ENCODE results near the gene RSPO3. TPM values are rescaled to one million over a fixed set of nuclear protein-coding genes. Genes with fewer than 3 reads are reported as not detected.
A peak's percentile ranks its signal among the peaks of the same experiment; 100 is the strongest.

Gene RSPO3
- total and polyA plus RNA-seq, 9 donors, result 8.8 to 26.2 (median 19.1) TPM

- no peak overlapping the region for H3K27ac ChIP-seq (ENCODE audit: low read length)
- no peak overlapping the region for H3K4me3 ChIP-seq (ENCODE audit: low read length)
- 80% methylated on average over 1 of the region's 5 CpGs for WGBS (ENCODE audit: insufficient coverage)
- H3K27me3 ChIP-seq (ENCODE audit: control insufficient read depth, insufficient read depth, low read length), result no peaks in the 10 kb centered on the region
- H3K36me3 ChIP-seq (ENCODE audit: control insufficient read depth, insufficient read depth, low read length), result no peaks in the 10 kb centered on the region
- H3K4me1 ChIP-seq (ENCODE audit: control insufficient read depth, insufficient read depth, low read length), result no peaks in the 10 kb centered on the region
- DNase-seq, result peak; percentile 46
- no peaks in the 10 kb centered on the region for H3K9me3 ChIP-seq (replicated peaks; ENCODE audit: control insufficient read depth, low read depth, low read length)
Observed at GRCh38 chr6:127198549-127198948, 80.1 kb downstream of the RSPO3 start.

DNA sequence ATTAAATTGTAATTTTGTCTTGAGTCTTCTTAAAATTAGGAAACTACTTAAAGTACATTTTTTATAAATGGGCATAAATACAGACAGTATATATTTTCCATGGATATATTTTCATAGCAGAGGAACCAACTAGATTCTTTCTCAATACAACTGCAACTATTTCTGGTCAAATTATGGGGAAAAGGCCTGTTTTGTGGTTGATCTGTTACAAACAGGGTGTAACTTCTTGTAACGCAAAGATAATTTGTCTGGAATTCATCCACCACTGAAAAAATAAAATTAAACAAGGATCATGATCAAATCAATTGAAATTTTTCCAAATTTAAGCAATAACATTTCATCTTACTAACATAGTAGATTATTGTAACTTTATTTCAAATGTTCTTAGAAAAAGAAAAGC, 81.0 kb downstream of the RSPO3 start:
- DNase-seq, result no peak
- Histone ChIP-seq H3K36me3 (ENCODE audit: control insufficient read depth, insufficient read depth, low read length) (no peaks in the 10 kb centered on the region), H3K27ac (ENCODE audit: low read length) (no peak overlapping the region), H3K4me1 (ENCODE audit: control insufficient read depth, insufficient read depth, low read length) (no peaks in the 10 kb centered on the region), H3K27me3 (ENCODE audit: control insufficient read depth, insufficient read depth, low read length) (no peaks in the 10 kb centered on the region), H3K4me3 (ENCODE audit: low read length) (no peak overlapping the region), H3K9me3 (replicated peaks; ENCODE audit: control insufficient read depth, low read depth, low read length) (no peaks in the 10 kb centered on the region)
- WGBS (ENCODE audit: insufficient coverage), result no CpG with 5 or more reads among the region's 1 CpG

DNA sequence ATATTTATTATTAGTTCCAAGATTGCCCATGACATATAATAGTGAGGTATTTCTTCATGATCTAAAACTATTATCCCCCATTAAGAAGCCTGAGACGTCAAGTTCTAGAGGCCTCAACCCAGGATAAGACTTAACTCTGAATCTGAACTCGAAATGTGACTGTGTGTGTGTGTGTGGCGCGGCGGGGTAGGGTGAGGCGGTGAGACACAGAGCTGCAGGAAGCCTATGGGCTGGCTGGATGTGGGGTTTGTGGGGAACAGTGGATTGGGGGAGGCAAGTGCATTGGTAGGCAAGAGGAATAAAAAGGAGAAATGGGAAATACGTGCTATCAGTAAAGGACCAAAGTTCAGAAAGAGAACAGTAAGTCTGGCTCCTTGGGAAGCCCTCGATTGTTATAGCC, 81.6 kb downstream of the RSPO3 start:
- Histone ChIP-seq H3K4me1 (ENCODE audit: control insufficient read depth, insufficient read depth, low read length) (no peaks in the 10 kb centered on the region), H3K36me3 (ENCODE audit: control insufficient read depth, insufficient read depth, low read length) (no peaks in the 10 kb centered on the region), H3K27ac (ENCODE audit: low read length) (no peak overlapping the region), H3K9me3 (replicated peaks; ENCODE audit: control insufficient read depth, low read depth, low read length) (no peaks in the 10 kb centered on the region), H3K4me3 (ENCODE audit: low read length) (no peak overlapping the region), H3K27me3 (ENCODE audit: control insufficient read depth, insufficient read depth, low read length) (no peaks in the 10 kb centered on the region)
- DNase-seq, result no peak
- WGBS (ENCODE audit: insufficient coverage), result 93% methylated on average over 6 of the region's 8 CpGs

- H3K36me3 ChIP-seq (ENCODE audit: control insufficient read depth, insufficient read depth, low read length), result no peaks in the 10 kb centered on the region
- H3K4me1 ChIP-seq (ENCODE audit: control insufficient read depth, insufficient read depth, low read length), result no peaks in the 10 kb centered on the region
- no peak for DNase-seq
- WGBS (ENCODE audit: insufficient coverage), result no CpG with 5 or more reads among the region's 2 CpGs
- H3K27ac ChIP-seq (ENCODE audit: low read length), result no peak overlapping the region
- no peak overlapping the region for H3K4me3 ChIP-seq (ENCODE audit: low read length)
- no peaks in the 10 kb centered on the region for H3K9me3 ChIP-seq (replicated peaks; ENCODE audit: control insufficient read depth, low read depth, low read length)
- no peaks in the 10 kb centered on the region for H3K27me3 ChIP-seq (ENCODE audit: control insufficient read depth, insufficient read depth, low read length)
Observed at GRCh38 chr6:127201321-127201720, 82.8 kb downstream of the RSPO3 start.

DNA sequence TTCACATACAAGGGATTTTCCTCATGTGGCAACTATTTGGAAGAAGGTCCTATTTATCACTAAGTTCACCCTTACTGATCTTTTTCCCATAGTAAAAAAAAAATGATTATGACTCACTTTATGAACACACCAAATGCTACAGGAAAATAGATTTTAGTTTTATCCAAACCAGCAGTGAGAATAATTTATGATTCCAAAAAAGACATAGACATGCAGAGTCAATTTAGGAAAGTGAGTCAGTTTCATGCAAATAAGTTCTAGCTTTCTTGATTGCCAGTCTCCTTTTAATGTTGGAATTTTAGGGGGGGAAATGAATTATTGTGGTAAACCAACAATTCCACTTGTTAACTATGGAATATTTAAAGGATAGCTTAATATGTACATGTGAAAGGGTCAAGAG, 84.2 kb downstream of the RSPO3 start:
- Histone ChIP-seq H3K4me1 (ENCODE audit: control insufficient read depth, insufficient read depth, low read length) (no peaks in the 10 kb centered on the region), H3K4me3 (ENCODE audit: low read length) (no peak overlapping the region), H3K36me3 (ENCODE audit: control insufficient read depth, insufficient read depth, low read length) (no peaks in the 10 kb centered on the region), H3K9me3 (replicated peaks; ENCODE audit: control insufficient read depth, low read depth, low read length) (no peaks in the 10 kb centered on the region), H3K27me3 (ENCODE audit: control insufficient read depth, insufficient read depth, low read length) (no peaks in the 10 kb centered on the region), H3K27ac (ENCODE audit: low read length) (no peak overlapping the region)
- no peak for DNase-seq

DNA sequence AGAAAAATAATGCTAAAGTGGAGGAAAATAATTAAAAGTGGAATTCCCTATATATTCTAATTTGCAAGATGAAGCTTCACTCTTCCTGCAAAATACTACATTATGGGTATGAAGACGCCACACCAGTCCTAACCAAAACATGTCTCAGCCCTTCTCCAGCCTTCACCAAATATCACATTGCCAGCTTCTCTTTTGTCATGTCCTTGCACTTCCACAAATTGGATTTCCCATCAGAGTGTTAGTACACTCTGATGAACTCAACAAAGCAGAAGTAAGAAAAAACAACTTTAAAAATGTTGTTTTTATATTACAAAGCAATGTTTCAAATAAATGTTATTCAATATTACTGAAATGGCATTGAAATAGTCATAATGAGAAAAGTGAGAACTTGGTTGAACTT, 85.8 kb downstream of the RSPO3 start:
- Histone ChIP-seq H3K27ac (ENCODE audit: low read length) (no peak overlapping the region), H3K4me3 (ENCODE audit: low read length) (no peak overlapping the region), H3K36me3 (ENCODE audit: control insufficient read depth, insufficient read depth, low read length) (no peaks in the 10 kb centered on the region), H3K27me3 (ENCODE audit: control insufficient read depth, insufficient read depth, low read length) (no peaks in the 10 kb centered on the region), H3K4me1 (ENCODE audit: control insufficient read depth, insufficient read depth, low read length) (no peaks in the 10 kb centered on the region), H3K9me3 (replicated peaks; ENCODE audit: control insufficient read depth, low read depth, low read length) (no peaks in the 10 kb centered on the region)
- 100% methylated on average over 1 of the region's 1 CpG for whole genome bisulfite sequencing (ENCODE audit: insufficient coverage)
- no peak for DNase-seq

DNA sequence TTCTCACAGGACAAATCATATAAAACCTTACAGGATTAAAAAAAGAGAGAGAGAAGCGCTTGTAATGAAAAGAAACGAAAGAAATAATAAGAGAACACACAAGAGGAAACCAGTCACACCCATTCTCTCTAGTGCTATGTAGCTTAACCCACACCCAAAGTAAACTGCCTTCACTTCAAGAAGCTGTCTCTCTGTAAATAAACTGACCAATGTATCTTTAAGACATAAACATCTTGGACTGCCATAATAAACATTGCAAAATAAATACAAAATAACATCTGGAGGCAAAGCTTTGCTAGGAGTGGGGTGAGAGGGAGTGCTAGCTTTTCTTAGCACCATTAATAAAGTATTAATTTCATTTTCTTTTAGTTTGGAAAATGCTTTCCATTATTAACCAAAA, 86.6 kb downstream of the RSPO3 start:
- Histone ChIP-seq H3K4me3 (ENCODE audit: low read length) (no peak overlapping the region), H3K9me3 (replicated peaks; ENCODE audit: control insufficient read depth, low read depth, low read length) (no peaks in the 10 kb centered on the region), H3K27ac (ENCODE audit: low read length) (no peak overlapping the region), H3K4me1 (ENCODE audit: control insufficient read depth, insufficient read depth, low read length) (no peaks in the 10 kb centered on the region), H3K36me3 (ENCODE audit: control insufficient read depth, insufficient read depth, low read length) (no peaks in the 10 kb centered on the region), H3K27me3 (ENCODE audit: control insufficient read depth, insufficient read depth, low read length) (no peaks in the 10 kb centered on the region)
- no CpG with 5 or more reads among the region's 2 CpGs for WGBS (ENCODE audit: insufficient coverage)
- no peak for DNase-seq

DNA sequence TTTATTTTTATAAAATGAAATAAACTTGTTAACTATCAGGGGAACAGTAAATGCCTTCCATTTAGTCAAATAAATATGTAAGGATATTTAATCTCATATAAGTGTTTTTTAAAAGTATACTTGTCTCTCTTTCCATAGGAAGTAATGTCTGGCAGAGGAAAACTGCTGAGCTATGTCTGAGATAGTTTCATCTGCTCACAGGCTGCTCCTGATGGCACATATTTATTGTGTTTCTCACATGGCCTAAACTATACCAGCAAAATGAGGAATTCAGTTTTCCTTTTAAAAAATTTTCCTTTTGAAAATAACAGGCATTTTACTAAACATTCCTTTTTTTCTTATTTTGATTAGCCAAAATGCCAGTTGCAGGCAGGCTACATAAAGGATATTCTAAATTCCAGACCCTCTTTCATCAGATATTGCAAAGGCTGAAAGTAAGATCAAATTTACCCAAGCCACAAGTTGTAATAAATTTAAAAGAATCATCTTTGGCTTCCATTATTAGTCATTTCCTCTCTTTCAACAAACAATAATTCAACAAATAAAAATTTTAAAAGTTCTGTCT, 88.1 kb downstream of the RSPO3 start:
- Histone ChIP-seq H3K9me3 (replicated peaks; ENCODE audit: control insufficient read depth, low read depth, low read length) (no peaks in the 10 kb centered on the region), H3K36me3 (ENCODE audit: control insufficient read depth, insufficient read depth, low read length) (no peaks in the 10 kb centered on the region), H3K27me3 (ENCODE audit: control insufficient read depth, insufficient read depth, low read length) (no peaks in the 10 kb centered on the region), H3K4me1 (ENCODE audit: control insufficient read depth, insufficient read depth, low read length) (no peaks in the 10 kb centered on the region), H3K27ac (ENCODE audit: low read length) (no peak overlapping the region), H3K4me3 (ENCODE audit: low read length) (no peak overlapping the region)
- no peak for DNase-seq

DNA sequence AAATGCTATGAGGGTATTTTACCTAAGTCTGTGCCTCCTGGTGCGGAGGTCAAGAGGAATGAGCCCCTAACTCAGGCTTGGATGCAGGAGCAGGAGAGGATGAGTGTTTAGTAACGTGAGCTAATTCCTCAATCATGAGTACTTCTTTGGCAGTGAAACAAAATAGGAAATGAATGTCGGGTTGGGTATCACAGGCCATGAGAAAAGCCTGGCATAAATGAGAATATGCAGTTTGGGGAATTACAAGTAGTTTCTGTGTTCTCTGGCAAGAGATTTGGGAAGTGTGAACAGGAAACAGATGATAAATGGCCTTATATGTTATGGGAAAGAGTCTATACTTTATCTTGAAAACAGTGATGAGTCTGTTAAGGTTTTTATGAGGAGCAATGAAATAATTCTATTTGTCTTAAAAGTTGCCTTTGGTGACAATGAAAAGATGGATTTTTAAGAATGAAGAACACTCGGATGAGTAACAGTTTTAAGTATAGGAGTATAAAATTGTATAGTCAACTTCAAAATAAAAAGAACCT, 89.2 kb downstream of the RSPO3 start:
- no peaks in the 10 kb centered on the region for H3K4me1 ChIP-seq (ENCODE audit: control insufficient read depth, insufficient read depth, low read length)
- no peaks in the 10 kb centered on the region for H3K27me3 ChIP-seq (ENCODE audit: control insufficient read depth, insufficient read depth, low read length)
- no peaks in the 10 kb centered on the region for H3K9me3 ChIP-seq (replicated peaks; ENCODE audit: control insufficient read depth, low read depth, low read length)
- no peak overlapping the region for H3K4me3 ChIP-seq (ENCODE audit: low read length)
- no peaks in the 10 kb centered on the region for H3K36me3 ChIP-seq (ENCODE audit: control insufficient read depth, insufficient read depth, low read length)
- no peak for DNase-seq
- no peak overlapping the region for H3K27ac ChIP-seq (ENCODE audit: low read length)
- 44% methylated on average over 3 of the region's 4 CpGs for WGBS (ENCODE audit: insufficient coverage)

- Histone ChIP-seq H3K27ac (ENCODE audit: low read length) (no peak overlapping the region), H3K4me1 (ENCODE audit: control insufficient read depth, insufficient read depth, low read length) (no peaks in the 10 kb centered on the region), H3K9me3 (replicated peaks; ENCODE audit: control insufficient read depth, low read depth, low read length) (no peaks in the 10 kb centered on the region), H3K27me3 (ENCODE audit: control insufficient read depth, insufficient read depth, low read length) (no peaks in the 10 kb centered on the region), H3K4me3 (ENCODE audit: low read length) (no peak overlapping the region), H3K36me3 (ENCODE audit: control insufficient read depth, insufficient read depth, low read length) (no peaks in the 10 kb centered on the region)
- 57% methylated on average over 1 of the region's 6 CpGs for WGBS (ENCODE audit: insufficient coverage)
- DNase-seq, result no peak
Observed at GRCh38 chr6:127210725-127211124, 92.3 kb downstream of the RSPO3 start.

DNA sequence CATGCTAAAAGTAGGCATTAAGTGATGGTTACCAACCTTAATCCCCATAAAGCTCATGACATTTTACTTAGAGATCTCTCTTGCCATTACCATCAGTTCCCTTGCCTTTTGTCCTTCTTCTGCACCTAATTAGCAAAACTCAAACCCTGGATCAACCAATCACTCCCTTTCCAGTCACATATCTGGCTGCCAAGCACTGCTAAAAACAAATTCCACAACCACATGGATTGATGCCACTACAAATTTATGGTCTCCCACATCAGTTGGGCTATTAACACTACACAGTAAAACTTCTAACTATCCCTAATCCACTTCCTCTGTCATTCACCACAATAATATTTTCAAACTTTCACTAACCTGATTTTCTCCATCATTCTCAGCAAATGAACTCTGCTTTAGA, 93.9 kb downstream of the RSPO3 start:
- no peak overlapping the region for H3K4me3 ChIP-seq (ENCODE audit: low read length)
- H3K27me3 ChIP-seq (ENCODE audit: control insufficient read depth, insufficient read depth, low read length), result no peaks in the 10 kb centered on the region
- H3K4me1 ChIP-seq (ENCODE audit: control insufficient read depth, insufficient read depth, low read length), result no peaks in the 10 kb centered on the region
- DNase-seq, result no peak
- H3K36me3 ChIP-seq (ENCODE audit: control insufficient read depth, insufficient read depth, low read length), result no peaks in the 10 kb centered on the region
- no peak overlapping the region for H3K27ac ChIP-seq (ENCODE audit: low read length)
- H3K9me3 ChIP-seq (replicated peaks; ENCODE audit: control insufficient read depth, low read depth, low read length), result no peaks in the 10 kb centered on the region

Measured in muscle of leg (tissue), 11 donors.